GM12878 (cell line): Measurements from ENCODE around the gene PKP3. TPM values are rescaled to one million over a fixed set of nuclear protein-coding genes. Genes with fewer than 3 reads are reported as not detected.

Source experiments
- ATAC-seq: fragments of 200-7000 bp; cut with Tn5 transposase; 3 replicates; pipeline ENCODE4 v1.9.1; 2020; ENCODE audit warnings: mild to moderate bottlenecking, moderate library complexity
- BruUV-seq: library from RNA; stranded (reverse); fragments of 400-500 nt; replicated peaks from 2 replicates; lab custom pipeline; 2021; lab: Mats Ljungman, UMichigan
- CTCF ChIA-PET: fragments of 300-600 bp; sonication (Branson Sonifier 250); formaldehyde crosslinking; extraction: SDS; loops from one replicate; lab custom pipeline; 2021; ENCODE audit warnings: inconsistent platforms; lab: Yijun Ruan, JAX
- POLR2A ChIA-PET: fragments of 350-600 bp; formaldehyde crosslinking; extraction: SDS; loops from one replicate; lab custom pipeline; 2021; ENCODE audit warnings: inconsistent platforms; lab: Charles Lee
- RAD21 ChIA-PET: fragments of 300-600 bp; sonication (Branson Sonifier 250); formaldehyde crosslinking; loops from one replicate; lab custom pipeline; 2023; ENCODE audit warnings: antibody characterized with exemption; ENCODE audit not compliant: unreplicated experiment; lab: Charles Lee
- SMC1A ChIA-PET: fragments of 300-600 bp; sonication (Branson Sonifier 250); formaldehyde crosslinking; loops from one replicate; lab custom pipeline; 2023; ENCODE audit not compliant: unreplicated experiment, uncharacterized antibody; lab: Charles Lee
- DNase-seq: peaks from one replicate; pipeline ENCODE4 v3.0.0-alpha.2; 2011; ENCODE audit warnings: low read depth, low spot score
- FAIRE-seq: peaks from 3 replicates; lab custom pipeline; 2011; peaks lifted over from hg19 to GRCh38; lab: Jason Lieb, UNC
- H2AFZ ChIP-seq: 2 replicates; pipeline ENCODE4 v1.6.0; 2011; ENCODE audit warnings: low read depth, low read length, control low read depth; ENCODE audit not compliant: control insufficient read depth
- H3K27ac ChIP-seq: 2 replicates; pipeline ENCODE4 v1.5.1; 2011; ENCODE audit warnings: control low read depth; ENCODE audit not compliant: control insufficient read depth, insufficient read depth
- H3K27me3 ChIP-seq, 2 experiments: replicated peaks in 1 of 2; 2 replicates each; pipeline versions ENCODE4 v1.6.0 to v1.6.1; 2011; ENCODE audit warnings: low read length in 1 of 2; ENCODE audit not compliant: control insufficient read depth in 2 of 2, insufficient read depth in 2 of 2
- H3K36me3 ChIP-seq, 2 experiments: 2 replicates each; pipeline ENCODE4 v1.5.1; 2011; ENCODE audit warnings: low read length in 1 of 2; ENCODE audit not compliant: control insufficient read depth in 2 of 2, insufficient read depth in 2 of 2
- H3K4me1 ChIP-seq: 2 replicates; pipeline ENCODE4 v1.6.1; 2011; ENCODE audit warnings: mild to moderate bottlenecking, low read length, moderate library complexity, mixed read lengths; ENCODE audit not compliant: control insufficient read depth, insufficient read depth
- H3K4me2 ChIP-seq: 2 replicates; pipeline ENCODE4 v1.6.0; 2011; ENCODE audit warnings: control low read depth; ENCODE audit not compliant: control insufficient read depth, insufficient read depth
- H3K4me3 ChIP-seq: fragments of 200-600 bp; sonication (generic); 2 replicates; pipeline ENCODE4 v1.5.1; 2016
- H3K79me2 ChIP-seq: 2 replicates; pipeline ENCODE4 v1.6.0; 2011; ENCODE audit warnings: low read length; ENCODE audit not compliant: control insufficient read depth, insufficient read depth
- H3K9ac ChIP-seq: 2 replicates; pipeline ENCODE4 v1.8.0; 2011; ENCODE audit warnings: low read length, control low read depth, mixed read lengths; ENCODE audit not compliant: control insufficient read depth, insufficient read depth
- H3K9me3 ChIP-seq: replicated peaks from 3 replicates; pipeline ENCODE4 v1.5.1; 2011; ENCODE audit warnings: mild to moderate bottlenecking, low read length; ENCODE audit not compliant: control insufficient read depth, insufficient read depth
- H4K20me1 ChIP-seq: 2 replicates; pipeline ENCODE4 v1.6.0; 2011; ENCODE audit not compliant: control insufficient read depth, insufficient read depth
- ATF7 ChIP-seq: fragments of 450-650 bp; IDR thresholded peaks from 2 replicates; pipeline ENCODE4 v1.6.1; 2016; ENCODE audit warnings: low read depth, mild to moderate bottlenecking
- CHD1 ChIP-seq: IDR thresholded peaks from 2 replicates; pipeline ENCODE4 v1.6.1; 2012; ENCODE audit warnings: low read depth, low read length, improper control_type of control experiment
- E2F4 ChIP-seq: IDR thresholded peaks from 2 replicates; pipeline ENCODE4 v1.6.1; 2012; ENCODE audit warnings: low read depth, low read length, improper control_type of control experiment
- IRF3 ChIP-seq: fragments of 450-650 bp; IDR thresholded peaks from 2 replicates; pipeline ENCODE4 v1.6.1; 2014; ENCODE audit warnings: mild to moderate bottlenecking
- KLF5 ChIP-seq: fragments of 450-650 bp; IDR thresholded peaks from 2 replicates; pipeline ENCODE4 v1.6.1; 2014; ENCODE audit warnings: mild to moderate bottlenecking; ENCODE audit not compliant: partially characterized antibody
- MTA2 ChIP-seq: fragments of 450-650 bp; IDR thresholded peaks from 2 replicates; pipeline ENCODE4 v1.6.1; 2016; ENCODE audit warnings: low read depth, mild to moderate bottlenecking, moderate library complexity
- MYC ChIP-seq: IDR thresholded peaks from 2 replicates; pipeline ENCODE4 v1.6.1; 2011; ENCODE audit warnings: mild to moderate bottlenecking, low read length, moderate library complexity, inconsistent platforms; ENCODE audit not compliant: insufficient read depth, insufficient replicate concordance, insufficient read length, severe bottlenecking
- RUNX3 ChIP-seq: IDR thresholded peaks from 2 replicates; pipeline ENCODE4 v1.6.1; 2012; ENCODE audit warnings: low read length, inconsistent platforms
- USF1 ChIP-seq: IDR thresholded peaks from 2 replicates; pipeline ENCODE4 v1.6.1; 2011; ENCODE audit warnings: borderline replicate concordance, low read depth, mild to moderate bottlenecking, moderate library complexity, mixed read lengths, low read length; ENCODE audit not compliant: insufficient read depth; ENCODE audit errors: extremely low read length
- ZNF274 ChIP-seq: IDR thresholded peaks from one replicate; pipeline ENCODE4 v1.8.0; 2011; ENCODE audit not compliant: insufficient read length, insufficient read depth
- WGBS: methylation state at CpG from one replicate; pipeline ENCODE4 v1.1.6; 2016; ENCODE audit warnings: low lambda C conversion rate; ENCODE audit not compliant: insufficient replicate concordance, insufficient coverage; ENCODE audit errors: missing lambda C conversion rate; 5-methylcytosine and 5-hydroxymethylcytosine counted together
- in situ Hi-C: fragments of 300-500 bp; cut with MboI; formaldehyde crosslinking; loops from 9 replicates; pipeline ENCODE4 v1.14.3; 2018; ENCODE audit warnings: mixed read lengths
- intact Hi-C: fragments of 100-400 bp; cut with micrococcal nuclease; formaldehyde crosslinking; loops from one replicate; pipeline ENCODE4 v1.14.2; 2022; ENCODE audit not compliant: unreplicated experiment
- polyA plus RNA-seq, 11 experiments: library from polyadenylated mRNA; depleted of rRNA in 4 of 11; unstranded in 6 of 11; stranded (reverse) in 5 of 11; fragments of >200 nt; fragmentation: Nextera tagmentation in 4 of 11; fragmentation: Illumina TruSeq in 1 of 11; extraction: Ambion mirVana in 4 of 11; extraction: Trizol in 1 of 11; gene quantifications; 1 replicate in 1 of 11; 2 replicates in 10 of 11; pipeline versions ENCODE4 v1.2.1 to v1.2.3, GENCODE V29; 2011 to 2016; ENCODE audit warnings: inconsistent platforms in 2 of 11, missing spikeins in 2 of 11, low read depth in 1 of 11
- total RNA-seq, 4 experiments: library from RNA; depleted of rRNA in 3 of 4; stranded (reverse); fragments of >200 nt in 3 of 4; fragmentation: Illumina TruSeq in 1 of 4; extraction: Trizol in 1 of 4; gene quantifications; 2 replicates each; pipeline versions ENCODE4 v1.2.1 to v1.2.3, GENCODE V29; 2013 to 2021

PKP3 gene
- total and polyA plus RNA-seq, 10 of the 15 experiments (the other 5 are each of a cell fraction or from before 2014, with no cell fraction given), result 0.45 to 0.90 TPM; not detected in 8

- Histone ChIP-seq H3K4me1 (peaks cover 6% of the 10 kb centered on the region; the same call in 1 of the 2 replicates), H3K9me3 (no peaks in the 10 kb centered on the region; the same call in 2 of the 3 replicates), H3K27ac (no peak overlapping the region), H4K20me1 (no peaks in the 10 kb centered on the region), H3K9ac (no peak overlapping the region), H2AFZ (no peak overlapping the region), H3K79me2 (no peaks in the 10 kb centered on the region), H3K4me3 (no peak overlapping the region), H3K4me2 (no peak overlapping the region), H3K36me3 (no peaks in the 10 kb centered on the region), H3K27me3 (no peaks in the 10 kb centered on the region)
- ChIA-PET CTCF (no interaction called here), POLR2A (no interaction called here), RAD21 (no interaction called here), SMC1A (no interaction called here)
- in situ Hi-C loops, result no loop called here
- no TSS peak for BruUV-seq
- intact Hi-C loops, result no loop called here
- ATAC-seq (no peak), FAIRE-seq (no peak), DNase-seq (no peak)
- 73% methylated on average over 23 of the region's 55 CpGs for WGBS
- no peak for TF ChIP-seq ATF7
- no peak for TF ChIP-seq MTA2
- no peak for TF ChIP-seq RUNX3
- TF ChIP-seq KLF5, result no peak
Measured at GRCh38 chr11:403021-403760, 9.2 kb downstream of the PKP3 start.

- in situ Hi-C loops (no loop called here), intact Hi-C loops (no loop called here)
- POLR2A ChIA-PET, result no interaction called here
- SMC1A ChIA-PET, result no interaction called here
- Histone ChIP-seq H3K79me2 (no peaks in the 10 kb centered on the region), H3K4me3 (no peak overlapping the region), H3K4me2 (no peak overlapping the region), H3K4me1 (peaks cover 6% of the 10 kb centered on the region; the same call in 1 of the 2 replicates), H2AFZ (no peak overlapping the region), H4K20me1 (no peaks in the 10 kb centered on the region), H3K9ac (no peak overlapping the region), H3K36me3 (no peaks in the 10 kb centered on the region), H3K27ac (no peak overlapping the region), H3K27me3 (no peaks in the 10 kb centered on the region), H3K9me3 (no peaks in the 10 kb centered on the region; the same call in 2 of the 3 replicates)
- FAIRE-seq, result no peak
- WGBS, result 72% methylated on average over 22 of the region's 27 CpGs
- no peak for DNase-seq
- no TSS peak for BruUV-seq
- no peak for ATAC-seq
- CTCF ChIA-PET, result no interaction called here
- RAD21 ChIA-PET, result no interaction called here
- TF ChIP-seq E2F4 (no peak), MYC (no peak), CHD1 (no peak), USF1 (no peak), ZNF274 (no peak), IRF3 (no peak)
Measured at GRCh38 chr11:403761-404431, 9.9 kb downstream of the PKP3 start.
